Skeletal muscle satellite cell (primary cell): Measurements from ENCODE around the gene SEC16B. TPM values are rescaled to one million over a fixed set of nuclear protein-coding genes. Genes with fewer than 3 reads are reported as not detected.

Experiments
- H3K27me3 ChIP-seq: 2 replicates; pipeline ENCODE4 v1.7.0; 2013; ENCODE audit warnings: low read length; ENCODE audit not compliant: control insufficient read depth, insufficient read depth
- H3K36me3 ChIP-seq: 2 replicates; pipeline ENCODE4 v1.7.0; 2013; ENCODE audit warnings: mild to moderate bottlenecking, control low read depth, low read length; ENCODE audit not compliant: insufficient read depth
- H3K4me1 ChIP-seq: 2 replicates; pipeline ENCODE4 v1.7.0; 2013; ENCODE audit warnings: low read length; ENCODE audit not compliant: control insufficient read depth, insufficient read depth
- H3K4me2 ChIP-seq: 2 replicates; pipeline ENCODE4 v1.7.0; 2013; ENCODE audit warnings: mild to moderate bottlenecking, low read length
- H3K4me3 ChIP-seq: 2 replicates; pipeline ENCODE4 v1.7.0; 2013; ENCODE audit warnings: low read length
- H3K9ac ChIP-seq: 2 replicates; pipeline ENCODE4 v1.7.0; 2013; ENCODE audit warnings: mild to moderate bottlenecking, low read depth, low read length, moderate library complexity
- H3K9me3 ChIP-seq: replicated peaks from 2 replicates; pipeline ENCODE4 v1.7.0; 2013; ENCODE audit warnings: mild to moderate bottlenecking, control low read depth, low read length
- small RNA-seq: library from RNA; depleted of rRNA; stranded (forward); fragments of <200 nt; gene quantifications from one replicate; pipeline ENCODE3, GENCODE V24; 2012

SEC16B gene

GRCh38 chr1:177897998-177898654 lies 71.7 kb downstream of the SEC16B start:
- Histone ChIP-seq H3K4me1 (no peaks in the 10 kb centered on the region), H3K9me3 (no peaks in the 10 kb centered on the region), H3K4me2 (no peak overlapping the region), H3K36me3 (no peaks in the 10 kb centered on the region), H3K9ac (no peak overlapping the region), H3K4me3 (no peak overlapping the region), H3K27me3 (no peaks in the 10 kb centered on the region)

- H3K9me3 ChIP-seq: no peaks in the 10 kb centered on the region
- no peak overlapping the region for H3K9ac ChIP-seq
- H3K27me3 ChIP-seq: no peaks in the 10 kb centered on the region
- H3K4me1 ChIP-seq: no peaks in the 10 kb centered on the region
- H3K4me2 ChIP-seq: no peak overlapping the region
- no peaks in the 10 kb centered on the region for H3K36me3 ChIP-seq
- no peak overlapping the region for H3K4me3 ChIP-seq
Measured at GRCh38 chr1:177897281-177897997, 72.4 kb downstream of the SEC16B start.

Small RNAs within 50 kb of the gene (small RNA-seq; reads per million reads assigned to genes)
- gene AL359075.1: not detected
